OCI-LY7 (cell line): ENCODE data around the gene DIP2C. TPM values are rescaled to one million over a fixed set of nuclear protein-coding genes. Genes with fewer than 3 reads are reported as not detected.
"Not testable (repeated sequence)": the region's sequence is repeated elsewhere in the genome, so short reads cannot be mapped to it uniquely, and the experiment has no call there.

Source experiments
- BruUV-seq: library from RNA; stranded (reverse); fragments of 400-500 nt; replicated peaks from 2 replicates; lab custom pipeline; 2021; lab: Mats Ljungman, UMichigan
- CTCF ChIA-PET: fragments of 300-600 bp; sonication (Branson Sonifier 250); formaldehyde crosslinking; loops from one replicate; lab custom pipeline; 2022; ENCODE audit warnings: antibody characterized with exemption; ENCODE audit not compliant: unreplicated experiment; lab: Charles Lee
- POLR2A ChIA-PET: fragments of 300-600 bp; sonication (Branson Sonifier 250); formaldehyde crosslinking; loops from one replicate; lab custom pipeline; 2022; ENCODE audit warnings: antibody characterized with exemption; lab: Charles Lee
- DNase-seq: peaks from one replicate; pipeline ENCODE4 v3.0.0-alpha.2; 2015; ENCODE audit warnings: low spot score
- H2AFZ ChIP-seq: fragments of 200-600 bp; sonication (generic), shearing (Covaris generic); 2 replicates; pipeline ENCODE4 v1.6.1; 2014; ENCODE audit warnings: mild to moderate bottlenecking, antibody characterized with exemption, low read length, moderate library complexity
- H3K27ac ChIP-seq: fragments of 200-600 bp; sonication (generic); 2 replicates; pipeline ENCODE4 v1.5.1; 2014; ENCODE audit warnings: mixed run types, low read depth, mild to moderate bottlenecking, moderate library complexity, low read length, inconsistent platforms; ENCODE audit not compliant: poor library complexity, severe bottlenecking
- H3K36me3 ChIP-seq: fragments of 200-600 bp; sonication (generic); 2 replicates; pipeline ENCODE4 v1.6.1; 2014; ENCODE audit warnings: mild to moderate bottlenecking, antibody characterized with exemption, low read length, moderate library complexity, mixed read lengths; ENCODE audit not compliant: insufficient read depth
- H3K4me1 ChIP-seq: fragments of 200-600 bp; sonication (generic); 2 replicates; pipeline ENCODE4 v1.5.1; 2014; ENCODE audit warnings: mild to moderate bottlenecking, low read length; ENCODE audit not compliant: insufficient read depth, poor library complexity, severe bottlenecking
- H3K4me2 ChIP-seq: fragments of 200-600 bp; sonication (generic); 2 replicates; pipeline ENCODE4 v1.6.1; 2014; ENCODE audit warnings: mild to moderate bottlenecking, low read length
- H3K4me3 ChIP-seq: fragments of 200-600 bp; sonication (generic); 2 replicates; pipeline ENCODE4 v1.5.1; 2014; ENCODE audit warnings: mild to moderate bottlenecking, low read depth, low read length; ENCODE audit not compliant: poor library complexity, severe bottlenecking
- H3K79me2 ChIP-seq: fragments of 200-600 bp; sonication (generic); 2 replicates; pipeline ENCODE4 v1.6.1; 2016; ENCODE audit warnings: low read depth, mild to moderate bottlenecking, low read length, moderate library complexity, mixed read lengths; ENCODE audit not compliant: insufficient read depth
- H3K9me2 ChIP-seq: fragments of 200-600 bp; sonication (generic); 2 replicates; pipeline ENCODE4 v1.6.1; 2016; ENCODE audit warnings: mild to moderate bottlenecking, low read length, mixed read lengths; ENCODE audit not compliant: insufficient read depth
- H3K9me3 ChIP-seq: fragments of 200-600 bp; sonication (generic); 2 replicates; pipeline ENCODE4 v1.6.1; 2014; ENCODE audit warnings: mild to moderate bottlenecking, mixed run types, low read length, mixed read lengths
- H4K20me1 ChIP-seq: fragments of 200-600 bp; sonication (generic); 2 replicates; pipeline ENCODE4 v1.6.1; 2014; ENCODE audit warnings: mild to moderate bottlenecking, antibody characterized with exemption, low read length, moderate library complexity, mixed read lengths; ENCODE audit not compliant: insufficient read depth
- CTCF ChIP-seq: fragments of 200-600 bp; sonication (generic); conservative IDR thresholded peaks from 2 replicates; pipeline ENCODE4 v1.5.1; 2014; ENCODE audit warnings: mild to moderate bottlenecking, antibody characterized with exemption, low read length, moderate library complexity, mixed read lengths
- EZH2phosphoT487 ChIP-seq: fragments of 200-600 bp; sonication (generic); IDR thresholded peaks from 2 replicates; pipeline ENCODE4 v1.6.1; 2018; ENCODE audit warnings: low read depth, borderline replicate concordance, mild to moderate bottlenecking, mixed run types, antibody characterized with exemption, low read length, moderate library complexity, mixed read lengths
- intact Hi-C: fragments of 100-400 bp; cut with micrococcal nuclease; formaldehyde crosslinking; loops from one replicate; pipeline ENCODE4 v1.10.0; 2022; ENCODE audit not compliant: unreplicated experiment
- total RNA-seq, 2 experiments: library from RNA; depleted of rRNA in 1 of 2; stranded (reverse); fragments of >200 nt in 1 of 2; shearing (Covaris generic) in 1 of 2; gene quantifications; 2 replicates each; pipeline ENCODE4 v1.2.3, GENCODE V29; 2014 to 2022

The DIP2C gene
- total RNA-seq, 2 experiments from 2014 or later, result 10.9 to 29.5 TPM

DNA sequence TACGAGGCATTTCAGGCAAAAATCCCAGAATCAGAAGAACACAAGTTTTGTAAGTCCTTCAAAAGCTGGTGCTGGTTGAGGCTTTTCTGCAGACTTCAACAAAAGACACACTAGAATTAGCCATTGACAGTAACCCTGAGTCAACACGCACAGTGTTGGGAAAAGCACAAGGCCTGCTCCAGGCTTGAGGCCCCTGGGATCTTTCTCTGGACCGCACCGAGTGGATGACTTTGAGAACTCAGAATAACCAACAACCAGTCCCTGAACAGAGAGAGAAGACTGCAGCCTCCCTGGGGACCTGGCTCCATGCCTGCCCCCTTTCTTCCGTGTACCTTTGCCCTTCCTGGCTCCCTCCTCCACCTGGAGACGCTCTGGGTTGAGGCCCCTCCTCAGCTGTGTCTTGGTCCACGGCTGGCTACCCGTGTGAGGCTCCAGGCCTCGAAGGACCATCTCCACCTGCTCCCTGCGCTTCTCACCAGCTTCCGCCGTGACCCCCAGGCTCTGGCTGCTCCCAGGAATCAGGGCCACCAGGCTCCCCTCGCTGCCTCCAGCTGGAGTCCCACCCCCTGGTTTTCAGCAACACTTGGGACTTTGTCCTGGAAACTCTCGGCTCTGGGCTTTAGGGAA, 28.4 kb downstream of the DIP2C start:
- H3K4me1 ChIP-seq, result peaks cover 3% of the 10 kb centered on the region
- no peaks in the 10 kb centered on the region for H3K9me2 ChIP-seq
- H3K9me3 ChIP-seq, result no peaks in the 10 kb centered on the region
- no peak overlapping the region for H3K4me2 ChIP-seq
- no peaks in the 10 kb centered on the region for H3K36me3 ChIP-seq
- H3K79me2 ChIP-seq, result no peaks in the 10 kb centered on the region
- no peak for TF ChIP-seq EZH2phosphoT487
- TF ChIP-seq CTCF, result no peak
- no peak overlapping the region for H2AFZ ChIP-seq
- no peak overlapping the region for H3K4me3 ChIP-seq
- no peaks in the 10 kb centered on the region for H4K20me1 ChIP-seq
- BruUV-seq, result no TSS peak
- no peak overlapping the region for H3K27ac ChIP-seq
- POLR2A ChIA-PET, result interaction anchor here (1.3 kb wide), 1 partner anchor 230 kb away, joined by 3 read pairs; no protein-coding TSS in a partner anchor
- intact Hi-C loops, result no loop called here
- CTCF ChIA-PET, result interaction anchor here (0.5 kb wide), 1 partner anchor 36 kb away, joined by 3 read pairs; no protein-coding TSS in a partner anchor
- no peak for DNase-seq

DNA sequence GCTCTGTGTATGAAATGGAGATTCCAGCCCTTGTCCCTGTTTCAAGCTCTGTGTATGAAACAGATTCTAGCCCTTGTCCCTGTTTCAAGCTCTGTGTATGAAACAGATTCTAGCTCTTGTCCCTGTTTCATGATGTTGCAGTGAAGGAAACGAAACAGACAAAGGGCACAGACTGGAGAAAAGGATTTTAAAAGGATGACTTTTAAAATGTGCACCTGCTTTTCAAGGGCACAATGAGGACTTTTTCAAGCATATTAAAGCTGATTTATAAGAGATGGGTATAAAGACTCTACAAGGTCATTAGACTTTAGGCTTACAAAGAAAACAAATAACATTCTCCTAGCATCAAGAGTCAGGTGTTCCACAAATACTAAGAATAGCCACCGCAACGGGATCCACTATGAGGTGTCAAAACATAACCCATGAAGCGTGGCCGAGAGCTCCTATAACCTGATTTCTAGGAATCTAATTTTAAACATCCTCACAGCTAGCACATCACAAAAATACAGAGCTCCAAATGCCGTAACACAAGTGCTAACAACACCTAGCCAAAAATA, 29.0 kb downstream of the DIP2C start:
- ChIA-PET CTCF (interaction anchor here (0.5 kb wide), 1 partner anchor 36 kb away, joined by 3 read pairs; no protein-coding TSS in a partner anchor), POLR2A (interaction anchor here (1.3 kb wide), 1 partner anchor 229 kb away, joined by 3 read pairs; no protein-coding TSS in a partner anchor)
- Histone ChIP-seq H2AFZ (no peak overlapping the region), H4K20me1 (no peaks in the 10 kb centered on the region), H3K4me2 (no peak overlapping the region), H3K79me2 (no peaks in the 10 kb centered on the region), H3K36me3 (no peaks in the 10 kb centered on the region), H3K4me1 (peaks cover 3% of the 10 kb centered on the region), H3K9me2 (no peaks in the 10 kb centered on the region), H3K9me3 (no peaks in the 10 kb centered on the region), H3K4me3 (no peak overlapping the region), H3K27ac (no peak overlapping the region)
- TF ChIP-seq CTCF, result no peak
- TF ChIP-seq EZH2phosphoT487, result no peak
- BruUV-seq, result no TSS peak
- DNase-seq, result no peak
- intact Hi-C loops, result no loop called here

DNA sequence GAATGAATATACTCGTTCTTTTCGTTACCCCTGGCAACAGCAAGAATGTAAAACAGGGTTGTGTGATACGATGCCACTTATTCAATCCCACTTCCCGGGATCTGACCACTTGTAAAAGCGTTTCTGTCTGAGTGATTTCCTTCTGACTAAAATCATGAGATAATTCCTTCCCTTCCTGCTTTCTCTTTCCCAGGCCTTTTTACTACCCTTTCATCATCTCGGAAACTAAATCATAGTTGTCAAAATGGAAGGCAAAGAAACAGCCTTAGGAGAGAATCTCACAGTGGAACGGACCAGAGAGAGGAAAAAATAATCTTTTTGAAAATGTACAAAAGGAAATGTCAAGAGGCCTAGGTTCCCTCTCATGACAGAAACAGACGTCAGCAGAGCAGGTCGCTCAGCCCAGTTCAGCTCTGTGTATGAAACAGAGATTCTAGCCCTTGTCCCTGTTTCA, 29.8 kb downstream of the DIP2C start:
- H3K4me1 ChIP-seq, result peaks cover 3% of the 10 kb centered on the region
- no peak overlapping the region for H3K27ac ChIP-seq
- no peaks in the 10 kb centered on the region for H3K79me2 ChIP-seq
- POLR2A ChIA-PET, result interaction anchor here (1.3 kb wide), 1 partner anchor 228 kb away, joined by 3 read pairs; no protein-coding TSS in a partner anchor
- TF ChIP-seq CTCF, result no peak
- no peak for TF ChIP-seq EZH2phosphoT487
- H3K36me3 ChIP-seq, result no peaks in the 10 kb centered on the region
- no peak overlapping the region for H2AFZ ChIP-seq
- intact Hi-C loops, result no loop called here
- DNase-seq, result no peak
- BruUV-seq, result no TSS peak
- CTCF ChIA-PET, result no interaction called here
- H4K20me1 ChIP-seq, result no peaks in the 10 kb centered on the region
- H3K9me2 ChIP-seq, result no peaks in the 10 kb centered on the region
- H3K4me2 ChIP-seq, result no peak overlapping the region
- H3K9me3 ChIP-seq, result no peaks in the 10 kb centered on the region
- no peak overlapping the region for H3K4me3 ChIP-seq

- H3K9me2 ChIP-seq, H3K36me3 ChIP-seq, DNase-seq, H3K4me3 ChIP-seq, POLR2A ChIA-PET, H4K20me1 ChIP-seq, H3K79me2 ChIP-seq, H3K27ac ChIP-seq, H3K4me2 ChIP-seq, BruUV-seq, intact Hi-C loops, CTCF ChIA-PET, H2AFZ ChIP-seq, H3K9me3 ChIP-seq, H3K4me1 ChIP-seq: not testable (repeated sequence)
These were observed 31.6 kb downstream of the DIP2C start for GRCh38 chr10:657816-658350.
